ENCODE measurements around the gene TALDO1.
"Not testable (repeated sequence)": the region's sequence is repeated elsewhere in the genome, so short reads cannot be mapped to it uniquely, and the experiment has no call there.

Gene TALDO1

GRCh38 chr11:728901-729491 lies 18.3 kb upstream of the TALDO1 start:
- no peak overlapping the region for H3K4me3 ChIP-seq (ENCODE audit: low read length)

GRCh38 chr11:729492-730074 lies 17.7 kb upstream of the TALDO1 start:
- Histone ChIP-seq H3K27me3 (ENCODE audit: control insufficient read depth, low read length) (peaks cover 23% of the 10 kb centered on the region), H3K4me1 (ENCODE audit: control insufficient read depth, low read length) (peaks cover 19% of the 10 kb centered on the region), H4K20me1 (ENCODE audit: control insufficient read depth, insufficient read depth, low read depth, low read length) (no peaks in the 10 kb centered on the region), H3K4me3 (ENCODE audit: low read length) (no peak overlapping the region), H3F3A (ENCODE audit: control insufficient read depth, insufficient read depth) (0 out of 2 replicates have a peak, but pooled peaks cover 2% of the 10 kb centered on the region), H3K36me3 (ENCODE audit: control insufficient read depth, low read length) (no peaks in the 10 kb centered on the region), H3K4me2 (ENCODE audit: low read length) (no peak overlapping the region), H3K9me3 (ENCODE audit: control insufficient read depth, insufficient read depth, low read length) (no peaks in the 10 kb centered on the region), H3K79me2 (ENCODE audit: control insufficient read depth, low read length) (no peaks in the 10 kb centered on the region), H3K27ac (ENCODE audit: low read depth, low read length) (no peak overlapping the region), H3K9me2 (replicated peaks; ENCODE audit: control insufficient read depth, low read length) (no peaks in the 10 kb centered on the region)
- TF ChIP-seq EZH2phosphoT487 (IDR thresholded peaks at IDR 0.05; ENCODE audit: borderline replicate concordance, low read length), result no peak
- no peak for TF ChIP-seq CTCF (IDR thresholded peaks at IDR 0.05; ENCODE audit: low read depth, low read length, poor library complexity, severe bottlenecking)

More at GRCh38 chr11:728901-729491, 18.3 kb upstream of the TALDO1 start:
- H3K4me1 ChIP-seq (ENCODE audit: control insufficient read depth, low read length), result peaks cover 19% of the 10 kb centered on the region
- no peak overlapping the region for H3K27ac ChIP-seq (ENCODE audit: low read depth, low read length)
- TF ChIP-seq CTCF (IDR thresholded peaks at IDR 0.05; ENCODE audit: low read depth, low read length, poor library complexity, severe bottlenecking) (no peak), EZH2phosphoT487 (IDR thresholded peaks at IDR 0.05; ENCODE audit: borderline replicate concordance, low read length) (no peak)
- H3K4me2 ChIP-seq (ENCODE audit: low read length), result no peak overlapping the region
- peaks cover 25% of the 10 kb centered on the region for H3K27me3 ChIP-seq (ENCODE audit: control insufficient read depth, low read length)
- H3K9me2 ChIP-seq (replicated peaks; ENCODE audit: control insufficient read depth, low read length), result no peaks in the 10 kb centered on the region
- H3F3A ChIP-seq (ENCODE audit: control insufficient read depth, insufficient read depth), result 0 out of 2 replicates have a peak, but pooled peaks cover 2% of the 10 kb centered on the region
- H3K9me3 ChIP-seq (ENCODE audit: control insufficient read depth, insufficient read depth, low read length), result no peaks in the 10 kb centered on the region
- H3K36me3 ChIP-seq (ENCODE audit: control insufficient read depth, low read length), result no peaks in the 10 kb centered on the region
- no peaks in the 10 kb centered on the region for H4K20me1 ChIP-seq (ENCODE audit: control insufficient read depth, insufficient read depth, low read depth, low read length)
- H3K79me2 ChIP-seq (ENCODE audit: control insufficient read depth, low read length), result no peaks in the 10 kb centered on the region

GRCh38 chr11:733072-733471 lies 14.2 kb upstream of the TALDO1 start:
- H3K79me2 ChIP-seq (ENCODE audit: control insufficient read depth, low read length), result no peaks in the 10 kb centered on the region
- H3F3A ChIP-seq (ENCODE audit: control insufficient read depth, insufficient read depth), result no peaks in the 10 kb centered on the region
- H3K27me3 ChIP-seq (ENCODE audit: control insufficient read depth, low read length), result peaks cover 19% of the 10 kb centered on the region
- H3K36me3 ChIP-seq (ENCODE audit: control insufficient read depth, low read length), result no peaks in the 10 kb centered on the region
- H3K9me2 ChIP-seq (replicated peaks; ENCODE audit: control insufficient read depth, low read length), result no peaks in the 10 kb centered on the region
- no peak overlapping the region for H3K4me2 ChIP-seq (ENCODE audit: low read length)
- no peak overlapping the region for H3K27ac ChIP-seq (ENCODE audit: low read depth, low read length)
- H3K4me1 ChIP-seq (ENCODE audit: control insufficient read depth, low read length), result no peaks in the 10 kb centered on the region
- TF ChIP-seq CTCF (IDR thresholded peaks at IDR 0.05; ENCODE audit: low read depth, low read length, poor library complexity, severe bottlenecking), result no peak
- no peak for TF ChIP-seq EZH2phosphoT487 (IDR thresholded peaks at IDR 0.05; ENCODE audit: borderline replicate concordance, low read length)
- no peaks in the 10 kb centered on the region for H4K20me1 ChIP-seq (ENCODE audit: control insufficient read depth, insufficient read depth, low read depth, low read length)
- H3K9me3 ChIP-seq (ENCODE audit: control insufficient read depth, insufficient read depth, low read length), result no peaks in the 10 kb centered on the region
- no peak overlapping the region for H3K4me3 ChIP-seq (ENCODE audit: low read length)

GRCh38 chr11:734541-734940 lies 12.7 kb upstream of the TALDO1 start:
- H3K4me2 ChIP-seq (ENCODE audit: low read length); H3K4me3 ChIP-seq (ENCODE audit: low read length): not testable (repeated sequence)

More at GRCh38 chr11:734541-734940, 12.7 kb upstream of the TALDO1 start:
- H3K27ac ChIP-seq (ENCODE audit: low read depth, low read length); H3K9me2 ChIP-seq (replicated peaks; ENCODE audit: control insufficient read depth, low read length); H3K36me3 ChIP-seq (ENCODE audit: control insufficient read depth, low read length); H3K79me2 ChIP-seq (ENCODE audit: control insufficient read depth, low read length); H3K9me3 ChIP-seq (ENCODE audit: control insufficient read depth, insufficient read depth, low read length); H4K20me1 ChIP-seq (ENCODE audit: control insufficient read depth, insufficient read depth, low read depth, low read length); H3F3A ChIP-seq (ENCODE audit: control insufficient read depth, insufficient read depth); H3K4me1 ChIP-seq (ENCODE audit: control insufficient read depth, low read length): not testable (repeated sequence)
- H3K27me3 ChIP-seq (ENCODE audit: control insufficient read depth, low read length), result peaks cover 17% of the 10 kb centered on the region

Data from DOHH2 (cell line).